Stimulated activated CD4-positive, alpha-beta T cell treated with anti-CD3 and anti-CD28 coated beads, Interleukin-2, amount 100 ng/mL, for 48 hours (primary cell): ENCODE data around the gene ACRBP.

Experiments
- DNase-seq, 2 donors: peaks; one replicate each; pipeline ENCODE4 v3.0.0-alpha.2; 2020

ACRBP gene

DNA sequence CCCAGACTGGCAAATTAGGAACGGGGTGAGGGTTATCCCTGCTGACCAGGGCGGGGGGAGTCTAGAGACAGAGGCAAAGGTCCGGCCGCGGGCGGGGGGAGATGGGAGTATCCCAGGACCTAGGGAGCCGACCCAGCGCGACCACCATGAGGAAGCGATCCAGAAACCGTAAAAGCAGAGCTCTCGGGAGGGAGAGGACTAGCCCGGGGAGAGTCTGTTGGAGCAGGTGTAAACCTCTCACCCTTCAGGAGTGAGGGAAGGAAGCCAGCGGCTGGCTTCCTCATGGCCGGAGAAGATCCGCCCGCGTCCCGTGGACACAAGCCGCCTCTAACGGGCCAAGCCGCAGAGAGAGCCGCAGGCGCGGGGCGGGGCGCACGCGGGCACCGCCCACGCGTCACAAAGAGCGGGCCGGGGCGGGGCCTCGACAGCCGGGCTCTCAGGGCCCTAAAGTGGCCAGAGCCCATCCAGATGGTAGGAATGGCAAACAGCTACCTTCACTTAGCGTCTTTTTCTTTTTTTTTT, at the start of gene ACRBP:
ACRBP (minus strand) TSS at position 350 of the 522 bp plus-strand sequence; CDS start at position 284, 66 bp downstream.
- peak; percentile 27 to 28 for DNase-seq

- DNase-seq = no peak
Observed at GRCh38 chr12:6695313-6696045, 48.2 kb upstream of the ACRBP start.

GRCh38 chr12:6694701-6695100, 47.5 kb upstream of the ACRBP start:
- DNase-seq = no peak

GRCh38 chr12:6693832-6694355, 46.7 kb upstream of the ACRBP start:
- DNase-seq = no peak

DNA sequence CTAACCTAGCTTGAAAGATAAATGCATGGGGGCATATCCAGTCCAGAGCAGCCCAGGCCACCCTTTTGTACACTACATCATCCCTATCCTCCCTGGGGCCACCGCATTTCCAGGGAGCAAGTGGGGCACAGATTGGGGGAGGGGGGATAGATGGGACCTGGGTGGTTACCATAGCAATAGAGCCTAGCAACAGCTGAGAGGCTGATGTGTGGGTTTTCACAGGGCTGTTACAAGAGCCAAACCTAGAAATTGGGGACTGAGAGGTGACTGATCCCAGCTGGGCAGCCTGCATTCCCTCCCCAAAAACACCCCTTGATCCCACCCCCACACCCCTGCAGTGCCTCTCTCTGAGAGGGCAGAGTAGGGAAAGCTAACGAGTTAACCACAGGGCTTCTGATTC, 45.7 kb upstream of the ACRBP start:
- DNase-seq = no peak

- DNase-seq = no peak
Observed at GRCh38 chr12:6691473-6691872, 44.2 kb upstream of the ACRBP start.

DNA sequence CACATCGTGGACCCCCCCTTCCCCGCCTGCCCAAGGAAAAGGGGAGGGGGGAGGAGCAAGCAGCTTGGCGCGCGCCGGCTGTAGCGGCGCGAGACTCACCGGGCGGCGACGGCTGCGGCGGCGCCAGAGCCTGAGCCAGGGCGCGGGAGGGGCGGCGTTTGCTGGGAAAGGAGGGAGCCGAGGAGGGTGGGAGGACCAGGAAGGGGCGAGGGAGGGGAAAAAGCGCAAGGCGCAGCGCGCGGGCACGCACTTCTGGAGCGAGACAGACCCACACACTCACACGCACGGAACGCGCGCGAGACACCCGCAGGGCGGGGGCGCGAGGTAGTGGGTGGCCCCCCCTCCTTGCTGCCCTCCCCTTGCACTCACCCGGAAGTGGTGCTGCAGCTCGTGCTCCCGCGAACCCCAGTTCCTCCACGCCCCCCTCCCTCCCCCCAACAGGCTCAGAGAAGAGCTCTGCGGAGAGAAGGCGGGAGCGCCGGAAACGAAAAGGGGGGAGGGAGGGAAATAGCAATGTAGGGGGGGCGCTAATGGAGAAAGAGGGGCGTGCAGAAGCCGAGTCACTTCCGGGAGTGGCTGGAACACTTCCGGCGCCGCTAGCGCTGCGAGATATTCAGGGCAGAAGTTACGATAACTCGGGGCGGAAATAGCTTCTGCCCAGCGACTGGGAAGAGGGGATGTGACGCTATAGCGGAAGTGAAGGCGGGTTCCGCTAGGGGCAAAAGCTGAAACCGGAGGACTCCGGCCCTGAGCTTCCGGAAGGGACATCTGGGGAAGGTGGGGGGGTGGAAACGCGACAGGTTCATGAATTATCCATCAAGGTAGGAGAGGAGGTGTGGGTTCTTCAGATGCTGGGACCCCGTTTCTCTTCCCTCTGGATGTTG, 42.0 kb upstream of the ACRBP start, which contains the start of gene ZNF384:
ZNF384 (minus strand) TSS at position 377 of the 884 bp plus-strand sequence. CDS start 9,855 bp downstream, outside the sequence.
- DNase-seq = peak; percentile 83 to 84

DNA sequence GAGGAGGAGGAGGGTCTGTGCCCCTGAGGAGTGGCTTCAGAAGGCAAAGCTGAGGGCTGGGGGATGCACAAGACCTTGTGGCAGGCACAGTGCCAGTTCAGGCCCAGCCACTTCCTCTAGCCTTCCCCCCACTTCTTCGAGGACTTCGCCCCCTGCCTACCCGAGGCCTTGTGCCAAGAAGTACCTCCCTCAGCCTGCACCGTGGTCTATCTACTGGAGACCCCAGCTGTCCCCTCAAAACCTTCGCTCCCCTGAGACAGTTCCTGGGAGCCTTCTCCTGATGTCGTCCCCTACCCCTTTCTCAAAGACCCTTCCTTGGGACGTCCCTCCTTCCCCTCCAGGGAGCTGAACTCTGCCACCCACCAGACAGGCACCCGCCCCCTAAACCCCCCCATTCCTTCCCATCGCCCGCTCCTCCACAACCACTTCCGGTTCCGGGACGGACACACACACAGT, 41.3 kb upstream of the ACRBP start:
- DNase-seq = no peak

DNA sequence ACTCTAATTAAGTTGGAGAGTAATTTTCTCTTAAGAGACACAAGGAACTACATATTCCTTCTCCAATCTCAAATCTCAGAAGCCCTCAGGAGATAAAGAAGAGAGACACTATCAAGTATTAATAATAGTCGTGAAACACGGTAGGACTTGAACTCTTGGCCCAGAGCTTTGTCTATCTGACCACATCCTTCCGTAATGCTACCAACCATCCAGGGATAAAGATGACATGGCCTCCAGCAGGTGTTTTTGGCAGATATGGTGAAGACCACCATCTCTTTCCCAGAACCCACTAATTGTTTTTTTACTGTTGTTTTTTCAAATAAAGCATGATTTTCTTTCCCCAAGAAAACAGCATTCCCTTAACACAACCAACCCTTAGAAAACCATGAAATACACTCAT, 38.6 kb upstream of the ACRBP start:
- DNase-seq = no peak

- peak; percentile 35 to 40 for DNase-seq
Observed at GRCh38 chr12:6684609-6685008, 37.4 kb upstream of the ACRBP start.

DNA sequence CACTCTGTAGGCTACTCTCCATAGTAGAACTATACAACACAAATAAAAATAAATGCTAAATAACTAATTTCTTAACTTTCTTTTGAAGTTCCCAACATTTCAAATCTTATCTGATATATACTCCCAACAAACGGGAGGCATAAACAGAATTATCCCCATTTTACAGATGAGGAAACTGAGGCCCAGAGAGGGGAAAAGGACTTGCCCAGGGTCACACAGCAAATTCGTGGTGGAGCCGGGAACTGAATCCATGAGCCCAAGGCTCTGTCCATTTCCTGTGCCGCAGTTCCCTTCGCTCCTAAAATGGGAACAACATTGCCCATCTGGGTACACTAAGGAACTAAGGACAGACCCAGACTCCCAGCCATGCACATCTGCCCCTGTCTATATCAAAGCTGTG, 29.7 kb upstream of the ACRBP start:
- no peak for DNase-seq

- DNase-seq = no peak
Observed at GRCh38 chr12:6672143-6672542, 24.9 kb upstream of the ACRBP start.

DNA sequence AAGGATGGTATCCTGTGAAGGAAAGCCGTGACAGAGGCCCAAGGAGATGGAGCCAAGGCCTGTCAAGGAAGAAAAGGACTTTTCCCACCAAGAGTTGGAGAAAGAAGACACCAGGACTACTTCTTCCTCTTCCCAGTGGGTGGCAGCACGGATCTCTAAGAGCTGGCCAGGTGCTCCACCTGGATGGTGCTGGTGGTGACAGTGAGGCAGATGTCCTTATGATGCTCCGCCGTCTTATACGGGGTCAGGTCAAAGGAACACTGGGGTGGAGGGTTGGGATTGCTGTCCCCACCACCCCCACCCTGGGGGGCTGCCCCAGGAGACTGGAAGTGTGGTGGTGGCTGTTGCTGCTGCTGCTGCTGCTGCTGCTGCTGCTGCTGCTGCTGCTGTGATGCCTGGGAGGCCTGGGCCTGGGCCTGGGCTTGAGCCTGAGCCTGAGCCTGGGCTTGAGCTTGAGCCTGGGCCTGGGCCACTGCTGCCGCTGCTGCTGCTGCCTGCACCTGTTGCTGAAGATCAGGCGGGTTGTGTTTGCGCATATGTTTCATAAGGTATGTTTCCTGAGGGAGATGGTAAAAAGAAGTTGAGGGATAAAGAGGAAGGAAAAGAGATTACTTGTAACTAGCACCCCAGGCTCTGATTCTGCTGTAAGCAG, 20.5 kb upstream of the ACRBP start:
- DNase-seq = no peak

DNA sequence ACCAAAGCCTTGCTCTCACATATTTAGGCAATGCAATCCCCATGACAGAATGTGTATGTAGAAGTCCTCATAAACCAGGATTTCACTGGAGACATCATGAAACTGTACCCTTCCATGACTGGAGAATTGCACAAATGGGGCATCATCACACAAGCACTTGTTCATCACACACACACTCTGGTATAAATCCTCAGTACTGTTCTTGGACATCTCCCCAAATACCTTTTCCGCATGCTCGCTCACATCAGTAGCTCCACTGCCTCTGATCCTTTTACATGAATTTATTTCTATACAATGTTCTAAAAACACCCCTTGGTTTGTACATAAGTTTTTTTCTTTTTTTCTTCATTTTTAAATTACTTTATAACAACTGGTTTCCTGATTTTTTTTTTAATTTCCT, 19.0 kb upstream of the ACRBP start:
- no peak for DNase-seq

- no peak for DNase-seq
Observed at GRCh38 chr12:6664902-6665301, 17.7 kb upstream of the ACRBP start.

DNA sequence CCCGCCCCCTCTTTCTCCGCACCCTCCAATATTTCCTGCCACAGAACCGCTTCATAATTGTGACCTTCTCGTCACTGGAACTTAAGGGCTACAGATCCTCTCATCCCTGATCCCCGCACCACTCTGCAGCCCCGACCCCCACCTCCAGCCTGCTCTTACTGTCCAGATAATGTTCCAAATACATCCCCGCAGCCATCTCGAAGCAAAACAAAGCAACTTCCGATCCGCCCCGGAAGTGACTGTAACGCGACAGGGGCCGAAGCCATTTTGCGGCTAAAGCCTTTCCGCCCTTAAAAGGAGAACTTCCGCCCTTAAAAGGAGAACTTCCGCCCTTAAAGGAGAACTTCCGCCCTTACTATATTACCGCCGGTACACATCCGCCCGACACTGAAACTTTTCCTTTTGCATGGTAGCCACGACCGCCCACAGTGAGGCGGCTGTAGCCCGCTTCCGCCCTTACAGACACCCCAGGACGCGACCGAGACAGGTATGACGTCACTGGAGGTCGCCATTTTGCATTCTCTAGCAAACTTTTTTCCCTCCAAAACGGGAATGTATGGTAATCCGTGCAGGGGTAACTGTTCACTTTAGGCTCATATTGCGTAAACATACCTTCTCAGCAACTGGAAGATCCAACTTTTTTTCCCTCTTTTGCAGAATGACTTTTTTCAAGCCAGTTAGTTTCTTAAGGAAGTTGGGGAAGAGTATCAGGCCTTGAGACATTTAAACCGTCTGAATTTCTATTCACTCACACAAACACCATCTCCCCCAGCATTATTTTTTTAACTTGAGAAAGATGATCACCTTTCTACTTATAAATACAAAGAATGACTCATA, 15.9 kb upstream of the ACRBP start, which contains the start of gene ING4:
ING4 (minus strand) TSS at position 214 of the 837 bp plus-strand sequence; CDS start at position 196, 18 bp downstream.
- DNase-seq = peak; percentile 86 to 91

DNA sequence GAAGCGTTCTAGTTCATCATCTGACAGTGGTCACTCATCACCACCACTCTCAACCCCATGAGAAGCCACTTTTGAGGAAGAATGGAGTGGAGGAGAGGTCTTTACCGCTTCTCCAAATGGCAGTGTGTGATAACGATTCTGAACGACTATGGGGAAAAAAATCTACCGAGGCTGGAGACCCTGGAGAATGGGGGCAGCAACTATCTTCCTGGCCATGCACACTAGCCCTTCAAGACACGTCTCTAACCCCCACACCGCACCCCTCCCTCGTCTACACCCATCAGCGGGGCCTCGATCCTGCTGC, 15.3 kb upstream of the ACRBP start:
- DNase-seq = no peak

- DNase-seq = no peak
Observed at GRCh38 chr12:6653987-6654386, 6.8 kb upstream of the ACRBP start.

GRCh38 chr12:6653342-6653741, 6.1 kb upstream of the ACRBP start:
- DNase-seq = no peak

- no peak for DNase-seq
Observed at GRCh38 chr12:6652391-6652790, 5.2 kb upstream of the ACRBP start.

- DNase-seq = no peak
Observed at GRCh38 chr12:6650832-6651231, 3.6 kb upstream of the ACRBP start.
